Inferior parietal cortex (tissue), 1 donor: ENCODE data around the gene SS18L1.

Experiments
- DNase-seq: peaks from one replicate; pipeline ENCODE4 v3.0.0-alpha.2; 2016; ENCODE audit errors: extremely low spot score

SS18L1 gene

DNA sequence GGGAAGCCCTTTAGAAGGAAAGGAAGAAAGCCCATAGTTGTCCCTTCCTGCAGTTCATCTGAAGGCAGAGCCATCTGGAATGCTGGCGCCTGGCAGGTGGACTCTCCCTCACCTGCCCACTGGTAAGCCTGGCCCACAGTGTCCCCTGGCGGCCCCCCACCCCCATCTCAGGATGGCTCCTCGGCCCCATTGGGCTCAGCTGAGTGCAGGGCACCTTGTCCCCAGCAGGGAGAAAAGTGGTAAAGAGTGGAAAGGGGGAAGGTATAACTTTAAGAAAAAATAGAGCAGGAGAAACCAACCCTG, 12.6 kb downstream of the SS18L1 start:
- DNase-seq, result no peak

DNA sequence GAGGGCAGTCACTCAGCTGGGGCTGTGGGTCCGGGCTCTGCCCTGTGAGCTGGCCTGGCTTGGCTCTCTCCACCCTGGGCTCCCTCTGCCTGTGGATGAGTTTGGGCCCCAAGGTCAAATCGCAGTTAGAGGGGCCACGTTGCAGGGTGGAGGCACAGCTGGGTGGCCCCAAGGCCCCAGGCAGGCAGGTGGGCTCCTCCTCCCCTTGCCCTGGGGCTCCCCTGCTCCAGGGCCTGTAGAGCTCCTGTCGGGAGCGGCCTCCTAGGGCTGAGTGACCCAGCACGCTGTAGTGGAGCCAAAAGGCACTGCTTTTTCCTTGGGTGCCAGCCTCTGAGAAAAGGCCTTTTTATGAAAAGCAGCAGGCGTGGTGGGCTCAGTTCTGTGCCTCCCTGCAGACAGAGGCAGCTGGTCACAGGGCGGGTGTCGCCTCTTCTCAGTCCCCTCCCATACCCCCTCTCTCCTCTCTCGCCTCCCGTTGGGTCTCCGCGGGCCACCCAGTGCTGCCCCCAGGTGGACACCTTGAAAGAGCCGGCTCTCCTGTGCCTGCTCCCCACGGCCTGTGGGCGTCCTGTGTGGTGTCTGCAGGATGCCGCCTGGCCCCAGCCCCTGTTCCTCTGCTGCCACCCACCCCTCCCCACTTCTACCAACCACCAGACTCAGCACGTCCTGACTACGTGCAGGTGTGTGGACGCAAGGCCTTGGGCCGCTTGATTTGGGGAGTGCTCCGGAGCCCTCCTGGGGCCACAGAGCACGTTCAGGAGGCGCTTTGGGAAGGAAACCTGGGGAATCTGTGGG, 13.2 kb downstream of the SS18L1 start:
- no peak for DNase-seq

- no peak for DNase-seq
Measured at GRCh38 chr20:62157387-62158087, 14.0 kb downstream of the SS18L1 start.

DNA sequence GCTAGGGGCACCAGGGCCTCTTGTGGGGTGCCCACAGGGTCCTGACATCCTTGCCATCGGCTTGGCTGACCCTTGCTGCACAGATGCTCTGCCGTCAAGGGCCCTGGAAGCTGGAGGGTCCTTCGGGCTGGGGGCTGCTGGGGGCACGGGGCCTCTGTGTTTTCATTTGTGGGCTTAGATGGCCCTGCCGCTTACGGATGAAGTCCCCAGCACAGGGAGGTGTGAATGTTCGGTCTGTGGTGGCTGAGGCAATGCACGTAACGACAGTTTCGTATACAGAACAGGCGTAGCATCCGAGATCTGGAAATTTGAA, 14.5 kb downstream of the SS18L1 start:
- no peak for DNase-seq

GRCh38 chr20:62158541-62158940, 15.0 kb downstream of the SS18L1 start:
- no peak for DNase-seq

GRCh38 chr20:62159052-62159451, 15.5 kb downstream of the SS18L1 start:
- no peak for DNase-seq

- DNase-seq, result no peak
Measured at GRCh38 chr20:62159839-62160238, 16.3 kb downstream of the SS18L1 start.

- DNase-seq, result no peak
Measured at GRCh38 chr20:62160253-62160652, 16.7 kb downstream of the SS18L1 start.

DNA sequence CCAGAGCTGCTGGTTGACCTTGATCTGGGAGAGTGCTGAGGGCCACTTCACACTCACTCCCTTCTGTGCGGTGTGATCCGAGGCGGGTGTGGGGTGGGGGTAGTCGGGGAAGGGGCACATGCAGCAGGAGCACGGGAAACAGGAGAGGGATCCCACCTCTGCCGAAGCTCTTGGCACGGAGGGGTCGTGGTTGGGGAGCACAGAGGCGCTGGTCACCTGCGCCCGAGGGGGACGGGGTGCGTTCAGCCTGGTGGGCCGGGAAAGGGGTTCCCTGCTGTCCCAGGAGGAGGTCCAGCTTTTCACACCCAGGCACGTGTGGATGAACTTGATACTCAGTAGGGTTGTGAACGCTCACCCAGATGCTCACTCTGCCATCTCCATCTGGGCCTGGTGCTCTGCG, 17.3 kb downstream of the SS18L1 start:
- no peak for DNase-seq

- no peak for DNase-seq
Measured at GRCh38 chr20:62161347-62161746, 17.8 kb downstream of the SS18L1 start.

DNA sequence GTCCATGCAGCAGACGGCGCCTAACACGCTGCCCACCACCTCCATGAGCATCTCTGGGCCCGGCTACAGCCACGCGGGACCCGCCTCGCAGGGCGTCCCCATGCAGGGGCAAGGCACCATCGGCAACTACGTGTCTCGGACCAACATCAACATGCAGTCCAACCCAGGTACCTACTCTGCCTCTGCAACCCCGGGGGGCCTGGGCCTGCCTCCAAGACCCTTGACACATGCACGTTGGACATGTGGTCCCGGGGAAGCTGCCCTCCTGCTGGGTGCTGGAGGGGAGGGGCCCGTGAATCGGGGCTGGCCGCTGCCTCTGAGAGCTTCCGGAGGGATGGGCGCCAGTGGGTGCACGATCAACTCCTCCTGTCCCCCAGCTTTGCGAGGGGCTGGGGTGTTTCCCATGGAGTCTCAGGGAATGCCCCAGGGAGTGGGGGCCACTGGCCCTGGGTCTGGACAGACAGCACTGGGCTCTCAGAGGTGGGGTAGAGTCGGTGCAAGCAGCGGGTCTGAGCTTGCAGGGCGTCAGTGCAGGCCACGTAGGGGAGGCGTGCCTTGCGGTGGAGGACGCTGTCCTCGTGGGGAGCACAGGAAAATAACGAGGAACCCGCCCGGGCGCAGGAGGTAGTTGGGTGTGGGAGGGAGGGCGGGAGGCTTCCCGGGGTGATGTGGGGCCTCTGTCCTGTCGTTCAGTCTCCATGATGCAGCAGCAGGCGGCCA, 19.4 kb downstream of the SS18L1 start:
- no peak for DNase-seq

DNA sequence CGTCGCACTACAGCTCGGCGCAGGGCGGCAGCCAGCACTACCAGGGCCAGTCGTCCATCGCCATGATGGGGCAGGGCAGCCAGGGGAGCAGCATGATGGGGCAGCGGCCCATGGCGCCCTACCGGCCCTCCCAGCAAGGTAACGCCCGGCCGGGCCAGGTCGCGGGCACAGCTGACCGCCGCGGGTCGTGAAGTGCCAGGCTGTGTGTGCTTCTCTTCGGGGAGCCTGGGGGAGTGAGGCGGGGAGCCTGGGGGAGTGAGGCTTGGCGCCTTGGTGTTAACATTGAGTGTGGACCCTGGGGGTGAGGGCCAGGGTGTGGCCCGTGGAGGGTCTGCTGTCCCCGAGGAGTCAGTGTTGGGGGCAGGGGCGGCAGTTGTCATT, 19.9 kb downstream of the SS18L1 start:
- DNase-seq, result no peak

GRCh38 chr20:62163986-62164762, 20.6 kb downstream of the SS18L1 start:
- DNase-seq, result no peak

DNA sequence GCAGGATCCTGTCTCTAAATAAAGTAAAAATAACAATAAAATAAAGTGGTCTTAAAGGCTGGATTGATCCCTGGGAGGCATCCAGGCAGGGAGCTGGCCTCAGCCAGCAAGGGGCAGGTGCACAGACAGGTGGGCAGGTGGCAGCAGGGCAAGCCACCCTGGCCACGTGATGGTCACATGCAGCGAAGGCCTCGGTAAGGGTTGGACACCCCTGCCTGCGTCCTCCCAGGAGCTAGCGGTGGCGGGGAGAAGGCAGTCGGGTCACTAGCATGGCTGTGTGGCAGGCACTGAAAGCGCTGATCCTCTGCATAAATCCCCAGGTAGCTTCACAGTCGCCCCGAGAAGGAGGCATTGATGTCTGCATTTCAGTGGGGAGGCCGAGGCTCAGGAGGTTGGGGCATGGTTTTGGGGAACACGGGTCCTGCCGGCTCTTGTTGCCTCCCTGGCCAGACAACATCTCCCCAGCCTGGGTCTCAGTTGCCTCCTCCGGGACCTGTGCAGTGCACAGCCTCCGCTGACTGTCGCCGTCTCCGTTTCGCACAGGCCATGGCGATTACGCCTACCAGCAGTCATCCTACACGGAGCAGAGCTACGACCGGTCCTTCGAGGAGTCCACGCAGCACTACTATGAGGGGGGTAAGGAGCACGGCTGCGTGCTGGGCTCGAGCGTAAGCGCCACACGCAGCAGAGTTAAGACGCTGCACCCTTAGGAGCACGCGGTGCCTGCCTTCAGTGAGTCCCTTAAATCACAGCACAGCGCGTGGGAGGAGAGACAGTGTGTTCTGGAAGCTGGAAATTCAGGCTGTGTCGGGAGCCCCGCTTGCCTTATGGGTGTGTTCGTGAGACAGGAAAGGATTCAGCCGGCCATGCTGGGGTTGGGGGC, 21.6 kb downstream of the SS18L1 start:
- no peak for DNase-seq

DNA sequence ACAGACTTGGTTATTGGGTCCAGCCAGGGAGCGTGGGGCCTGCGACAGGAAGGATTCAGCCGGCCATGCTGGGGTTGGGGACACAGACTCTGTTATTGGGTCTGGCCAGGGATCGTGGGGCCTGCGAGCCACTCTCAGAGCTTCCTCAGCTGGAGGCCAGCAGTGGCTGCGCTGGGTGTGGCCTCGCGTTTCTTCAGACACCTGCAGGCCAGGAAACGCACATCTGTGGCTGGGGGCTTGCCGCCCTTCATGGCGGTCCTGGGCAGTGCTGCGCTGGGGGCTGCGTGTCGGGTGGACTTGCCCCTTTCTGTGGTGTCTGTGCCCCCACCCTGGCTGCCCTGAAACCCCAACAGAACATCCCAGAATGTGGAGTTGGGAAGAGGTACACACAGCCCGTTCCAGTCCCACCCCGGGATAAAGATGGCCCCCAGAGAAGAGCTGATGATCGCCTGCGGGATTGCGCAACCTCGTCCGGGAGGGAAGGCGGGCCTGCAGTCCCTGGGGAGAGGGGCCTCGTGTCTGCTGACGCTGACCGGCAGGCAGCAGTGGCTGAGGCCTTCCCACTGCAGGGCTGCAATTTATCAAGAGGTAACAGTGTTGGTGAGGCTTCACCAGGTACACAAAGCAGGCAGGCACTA, 22.3 kb downstream of the SS18L1 start:
- no peak for DNase-seq

GRCh38 chr20:62167474-62167873, 23.9 kb downstream of the SS18L1 start:
- no peak for DNase-seq

GRCh38 chr20:62168061-62168460, 24.5 kb downstream of the SS18L1 start:
- no peak for DNase-seq

GRCh38 chr20:62168890-62169435, 25.4 kb downstream of the SS18L1 start:
- no peak for DNase-seq

- no peak for DNase-seq
Measured at GRCh38 chr20:62170536-62170935, 27.0 kb downstream of the SS18L1 start.

GRCh38 chr20:62171245-62171644, 27.7 kb downstream of the SS18L1 start:
- no peak for DNase-seq

DNA sequence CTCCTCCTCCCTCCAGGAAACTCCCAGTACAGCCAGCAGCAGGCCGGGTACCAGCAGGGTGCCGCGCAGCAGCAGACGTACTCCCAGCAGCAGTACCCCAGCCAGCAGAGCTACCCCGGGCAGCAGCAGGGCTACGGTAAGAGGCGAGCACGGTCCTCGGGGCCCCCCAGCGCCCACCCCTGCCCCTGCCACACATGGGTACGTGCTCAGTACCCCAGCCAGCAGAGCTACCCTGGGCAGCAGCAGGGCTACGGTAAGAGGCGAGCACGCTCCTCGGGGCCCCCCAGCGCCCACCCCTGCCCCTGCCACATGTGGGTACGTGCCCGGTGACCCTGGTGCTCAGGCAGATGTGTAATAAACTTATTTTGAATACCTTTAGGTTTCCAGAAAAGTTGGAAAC, 29.1 kb downstream of the SS18L1 start:
- DNase-seq, result no peak
